HG03575 (cell line): ENCODE measurements around the gene KRT222.

ENCODE experiments used
- ATAC-seq: cut with Tn5 transposase; IDR thresholded peaks from one replicate; pipeline ENCODE4 v1.9.1; 2021; ENCODE audit not compliant: unreplicated experiment, insufficient number of reproducible peaks, low FRiP score; ENCODE audit errors: extremely low read depth

The KRT222 gene

GRCh38 chr17:40666331-40666730 lies 1.4 kb upstream of the KRT222 start:
- ATAC-seq, result no peak

- ATAC-seq, result no peak
Measured at GRCh38 chr17:40663252-40663651, 1.7 kb downstream of the KRT222 start.

GRCh38 chr17:40659911-40660310 lies 5.1 kb downstream of the KRT222 start:
- ATAC-seq, result no peak

GRCh38 chr17:40658396-40658795 lies 6.6 kb downstream of the KRT222 start:
- no peak for ATAC-seq

GRCh38 chr17:40651939-40652338 lies 13.0 kb downstream of the KRT222 start:
- no peak for ATAC-seq

- ATAC-seq, result no peak
Measured at GRCh38 chr17:40648384-40648968, 16.5 kb downstream of the KRT222 start.

GRCh38 chr17:40647624-40648383 lies 17.2 kb downstream of the KRT222 start, which contains the start of gene SMARCE1:
Gene SMARCE1 (minus strand): TSS chr17:40647818. CDS start chr17:40645802, 2,016 bp downstream.
- ATAC-seq, result no peak

- ATAC-seq, result no peak
Measured at GRCh38 chr17:40646791-40647623, 18.0 kb downstream of the KRT222 start.

GRCh38 chr17:40645943-40646342 lies 19.0 kb downstream of the KRT222 start:
- ATAC-seq, result no peak

- no peak for ATAC-seq
Measured at GRCh38 chr17:40645291-40645690, 19.7 kb downstream of the KRT222 start.

- ATAC-seq, result no peak
Measured at GRCh38 chr17:40637931-40638330, 27.0 kb downstream of the KRT222 start.

- no peak for ATAC-seq
Measured at GRCh38 chr17:40633871-40634270, 31.1 kb downstream of the KRT222 start.

GRCh38 chr17:40632216-40632615 lies 32.8 kb downstream of the KRT222 start:
- ATAC-seq, result no peak

GRCh38 chr17:40629842-40630241 lies 35.1 kb downstream of the KRT222 start:
- no peak for ATAC-seq

GRCh38 chr17:40625311-40625710 lies 39.7 kb downstream of the KRT222 start:
- ATAC-seq, result no peak

- no peak for ATAC-seq
Measured at GRCh38 chr17:40623419-40624210, 41.4 kb downstream of the KRT222 start.

GRCh38 chr17:40622509-40622928 lies 42.5 kb downstream of the KRT222 start:
- no peak for ATAC-seq

- ATAC-seq, result no peak
Measured at GRCh38 chr17:40621578-40621977, 43.4 kb downstream of the KRT222 start.

- ATAC-seq, result no peak
Measured at GRCh38 chr17:40621019-40621418, 44.0 kb downstream of the KRT222 start.
